ENCODE measurements around the gene PANX2. TPM values are rescaled to one million over a fixed set of nuclear protein-coding genes. Genes with fewer than 3 reads are reported as not detected.

Gene PANX2
- total and polyA plus RNA-seq, 7 donors: 0.03 to 0.69 (median 0.13) TPM; not detected in 1

GRCh38 chr22:50218996-50219727 lies 48.6 kb downstream of the PANX2 start:
- ATAC-seq (peak; percentile 61 to 81 (median 65)), DNase-seq (peak; percentile 84 to 94)
- H3K36me3 ChIP-seq (ENCODE audit: insufficient read depth in 1 of 2, low read depth in 1 of 2): peaks cover 21 to 92% of the 10 kb centered on the region in 2 donors
- H3K9me3 ChIP-seq: no peaks in the 10 kb centered on the region
- H3K27me3 ChIP-seq (ENCODE audit: insufficient read depth in 3 of 3, low read length in 2 of 3): no peaks in the 10 kb centered on the region
- intact Hi-C loops (cut with DNase I): no loop called here
- no peak overlapping the region for H3K27ac ChIP-seq
- no peak overlapping the region for H3K4me3 ChIP-seq
- WGBS, 3 donors: 70 to 77% (median 73%) methylated on average over 40 to 42 of the region's 42 CpGs
- no peak for TF ChIP-seq CTCF (IDR thresholded peaks at IDR 0.05)
- H3K4me1 ChIP-seq: no peaks in the 10 kb centered on the region

- Histone ChIP-seq H3K36me3 (ENCODE audit: insufficient read depth in 1 of 2, low read depth in 1 of 2) (peaks cover 21 to 92% of the 10 kb centered on the region in 2 donors), H3K27me3 (ENCODE audit: insufficient read depth in 3 of 3, low read length in 2 of 3) (no peaks in the 10 kb centered on the region), H3K4me3 (no peak overlapping the region), H3K9me3 (no peaks in the 10 kb centered on the region), H3K27ac (no peak overlapping the region), H3K4me1 (no peaks in the 10 kb centered on the region)
- TF ChIP-seq CTCF (IDR thresholded peaks at IDR 0.05): no peak
- no peak for DNase-seq
- 82 to 89% (median 83%) methylated on average over 23 to 25 of the region's 25 CpGs for WGBS, 3 donors
- intact Hi-C loops (cut with DNase I): no loop called here
- peak in 2 of 4 donors; percentile 5 for ATAC-seq
Observed at GRCh38 chr22:50219800-50220602, 49.5 kb downstream of the PANX2 start.

- WGBS, 3 donors: 93 to 96% (median 94%) methylated on average over 45 of the region's 45 CpGs
- peak in 1 of 2 donors; percentile 57 for DNase-seq
- ATAC-seq: no peak
Observed at GRCh38 chr22:50220603-50221409, 50.3 kb downstream of the PANX2 start.

More at GRCh38 chr22:50220603-50221409, 50.3 kb downstream of the PANX2 start:
- Histone ChIP-seq H3K27me3 (ENCODE audit: insufficient read depth in 3 of 3, low read length in 2 of 3) (no peaks in the 10 kb centered on the region), H3K4me1 (no peaks in the 10 kb centered on the region), H3K9me3 (no peaks in the 10 kb centered on the region), H3K4me3 (no peak overlapping the region), H3K36me3 (ENCODE audit: insufficient read depth in 1 of 2, low read depth in 1 of 2) (peaks cover 21 to 94% of the 10 kb centered on the region in 2 donors), H3K27ac (no peak overlapping the region)
- TF ChIP-seq CTCF (IDR thresholded peaks at IDR 0.05): no peak
- intact Hi-C loops (cut with DNase I): no loop called here

Data from psoas muscle (tissue), 8 donors.